CD4-positive, alpha-beta T cell treated with Interleukin-1 beta for 1 hour (primary cell): ENCODE results near the gene RTN3.
"Not testable (repeated sequence)": the region's sequence is repeated elsewhere in the genome, so short reads cannot be mapped to it uniquely, and the experiment has no call there.

ENCODE experiments used
- DNase-seq, 2 donors: peaks; one replicate each; pipeline ENCODE4 v3.0.0-alpha.2; 2020 to 2022

Gene RTN3

DNA sequence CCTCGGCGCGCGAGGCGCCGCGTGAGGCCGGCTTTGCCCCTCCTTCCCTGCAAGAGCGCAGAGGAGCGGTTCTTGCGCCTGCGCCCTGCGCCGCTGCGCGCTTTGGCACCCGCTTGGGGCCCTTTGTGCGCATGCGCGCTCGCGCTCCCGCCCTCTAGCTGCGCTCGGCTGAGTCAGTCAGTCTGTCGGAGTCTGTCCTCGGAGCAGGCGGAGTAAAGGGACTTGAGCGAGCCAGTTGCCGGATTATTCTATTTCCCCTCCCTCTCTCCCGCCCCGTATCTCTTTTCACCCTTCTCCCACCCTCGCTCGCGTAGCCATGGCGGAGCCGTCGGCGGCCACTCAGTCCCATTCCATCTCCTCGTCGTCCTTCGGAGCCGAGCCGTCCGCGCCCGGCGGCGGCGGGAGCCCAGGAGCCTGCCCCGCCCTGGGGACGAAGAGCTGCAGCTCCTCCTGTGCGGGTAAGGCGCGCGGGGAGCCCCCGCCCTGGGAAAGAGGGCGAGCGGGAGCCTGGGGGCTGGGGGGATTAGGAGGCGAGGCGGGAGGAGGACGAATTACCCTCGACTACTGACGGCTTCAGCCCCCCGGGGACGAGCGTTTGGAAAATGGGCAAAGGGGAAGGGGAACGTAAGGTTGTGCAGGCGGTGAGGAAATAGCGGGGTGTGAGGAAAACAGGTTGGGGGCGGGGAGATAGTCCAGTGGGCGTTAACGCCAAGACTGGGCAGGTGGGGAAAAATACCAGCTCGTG lies at the start of gene RTN3:
Gene RTN3 (plus strand): TSS at position 180 of the 745 bp plus-strand sequence. CDS start 137 bp downstream, at position 317.
- DNase-seq: peak; percentile 99

- DNase-seq: peak; percentile 69 to 76
Observed at GRCh38 chr11:63635762-63636465, 45.4 kb upstream of the RTN3 start.

DNA sequence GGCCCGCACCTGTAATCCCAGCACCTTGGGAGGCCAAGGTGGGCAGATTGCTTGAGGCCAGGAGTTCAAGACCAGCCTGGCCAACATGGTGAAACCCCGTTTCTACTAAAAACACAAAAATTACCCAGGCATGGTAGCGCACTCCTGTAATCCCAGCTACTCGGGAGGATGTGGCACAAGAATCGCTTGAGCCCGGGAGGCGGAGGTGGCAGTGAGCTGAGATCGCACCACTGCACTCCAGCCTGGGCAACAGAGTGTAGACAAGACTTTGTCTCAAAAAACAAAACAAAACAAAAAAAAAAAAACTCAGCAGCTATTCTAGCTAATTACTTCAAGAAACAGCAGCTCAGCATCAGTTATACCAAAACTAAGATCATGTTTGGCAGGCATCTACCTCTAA lies 42.9 kb upstream of the RTN3 start:
- DNase-seq: not testable (repeated sequence)

DNA sequence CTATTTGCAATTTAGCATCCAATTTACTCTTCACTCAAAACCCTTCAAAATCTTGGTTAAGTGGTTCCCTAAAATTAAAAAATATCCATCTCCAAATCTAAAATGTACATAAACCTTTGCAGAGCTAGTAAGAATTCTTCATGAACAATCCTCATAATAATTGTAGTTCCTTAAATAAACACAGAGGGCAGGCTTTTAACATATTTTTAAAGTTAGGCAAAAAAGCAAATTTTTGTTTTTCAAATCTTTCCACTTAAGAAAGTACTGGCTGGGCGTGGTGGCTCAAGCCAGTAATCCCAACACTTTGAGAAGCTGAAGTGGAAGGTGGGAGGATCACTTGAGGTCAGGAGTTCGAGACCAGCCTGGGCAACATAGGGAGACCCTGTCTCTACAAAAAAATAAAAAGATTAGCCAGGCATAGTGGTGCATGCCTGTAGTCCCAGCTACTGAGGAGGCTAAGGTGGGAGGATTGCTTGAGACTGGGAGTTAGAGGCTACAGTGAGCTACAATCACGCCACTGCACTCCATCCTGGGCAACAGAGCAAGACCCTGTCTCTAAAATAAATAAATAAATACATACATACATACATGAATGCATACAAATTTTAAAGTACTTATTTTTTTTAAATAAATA lies 42.0 kb upstream of the RTN3 start:
- DNase-seq: peak in 1 of 2 donors; percentile 23

DNA sequence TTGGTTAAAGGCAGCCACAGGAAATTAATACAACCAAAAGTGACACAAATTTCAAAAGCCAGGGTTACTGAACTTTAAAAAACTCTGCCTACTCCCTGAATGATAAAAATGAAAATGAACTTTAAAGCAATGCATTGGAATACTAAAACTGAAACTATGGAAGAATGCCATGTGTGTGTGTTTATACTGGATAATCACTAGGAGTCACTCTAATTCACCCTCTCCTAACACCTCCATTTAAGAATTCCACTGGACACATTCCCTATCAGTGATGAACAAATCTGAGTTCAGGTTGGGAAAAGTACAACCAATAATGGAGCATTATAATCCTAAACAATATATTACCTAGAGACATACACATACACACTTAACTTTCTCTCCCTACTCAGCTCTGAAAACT lies 39.6 kb upstream of the RTN3 start:
- no peak for DNase-seq

DNA sequence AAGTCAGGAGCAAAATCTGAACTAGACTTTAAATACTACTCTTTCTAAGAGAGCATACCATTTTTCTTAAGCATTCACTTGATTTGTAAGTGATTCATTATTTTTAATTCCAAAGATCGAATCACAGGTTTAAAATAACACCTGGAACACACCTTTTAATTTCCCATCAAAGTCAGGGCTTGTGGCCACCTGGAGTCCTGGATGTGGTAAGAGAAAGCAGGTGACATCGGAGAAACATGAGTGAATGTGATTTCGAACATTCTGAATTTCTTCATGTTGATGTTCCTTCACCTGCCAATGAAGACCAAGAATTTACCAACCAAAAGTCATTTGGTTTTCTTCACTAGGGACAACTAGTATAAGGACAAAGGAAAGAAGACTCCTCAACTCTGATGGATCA lies 38.1 kb upstream of the RTN3 start:
- DNase-seq: no peak

GRCh38 chr11:63652671-63653070 lies 28.6 kb upstream of the RTN3 start:
- DNase-seq: no peak

DNA sequence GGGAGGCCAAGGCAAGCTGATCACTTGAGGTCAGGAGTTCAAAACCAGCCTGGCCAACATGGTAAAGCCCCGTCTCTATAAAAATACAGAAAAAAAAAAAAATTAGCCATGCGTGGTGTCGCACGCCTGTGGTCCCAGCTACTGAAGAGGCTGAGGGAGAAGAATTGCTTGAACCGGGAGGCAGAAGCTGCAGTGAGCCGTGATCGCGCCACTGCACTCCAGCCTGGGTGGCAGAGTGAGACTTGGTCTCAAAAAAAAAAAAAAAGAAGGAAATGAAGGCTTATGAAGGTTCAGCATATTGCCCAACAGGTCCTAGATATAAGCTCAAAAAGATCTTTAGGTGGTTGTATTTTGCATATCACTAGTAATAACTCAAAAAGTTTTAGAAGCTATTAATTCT lies 20.3 kb upstream of the RTN3 start:
- no peak for DNase-seq

DNA sequence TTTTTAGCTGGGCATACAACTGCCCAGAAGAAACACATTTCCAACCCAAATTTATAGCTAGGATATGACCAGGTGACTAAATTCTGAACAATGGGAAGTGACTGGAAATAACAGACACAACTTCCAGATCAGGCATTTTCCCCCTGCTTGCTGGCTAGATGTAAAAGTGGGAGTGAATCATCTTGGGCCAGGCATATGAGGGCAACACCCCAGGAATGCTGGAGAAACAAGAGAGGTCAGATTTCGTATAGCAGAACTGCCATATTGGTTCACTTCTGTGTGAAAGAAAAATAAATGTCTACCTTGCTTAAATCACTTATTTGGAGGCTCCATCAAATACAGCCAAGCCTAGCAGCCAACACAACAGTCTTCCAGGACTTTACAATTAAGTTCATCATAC lies 17.5 kb upstream of the RTN3 start:
- DNase-seq: no peak

DNA sequence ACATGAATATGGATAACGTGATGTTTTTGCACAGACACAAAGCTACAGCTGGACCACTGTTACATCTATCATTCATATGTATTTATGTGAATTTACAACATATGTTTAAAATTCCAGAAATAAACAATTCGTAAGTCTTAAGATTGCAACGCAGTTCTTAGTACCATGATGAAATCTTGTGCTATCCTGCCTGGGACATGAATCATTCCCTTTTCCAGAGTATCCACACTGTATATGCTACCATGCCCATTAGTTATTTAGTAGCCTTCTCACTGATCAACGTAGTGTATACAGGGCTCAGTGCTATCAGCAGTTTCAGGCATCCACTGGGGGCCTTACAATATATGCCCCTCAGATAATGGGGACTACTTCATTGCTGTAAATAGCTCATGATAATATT lies 14.4 kb upstream of the RTN3 start:
- DNase-seq: no peak

DNA sequence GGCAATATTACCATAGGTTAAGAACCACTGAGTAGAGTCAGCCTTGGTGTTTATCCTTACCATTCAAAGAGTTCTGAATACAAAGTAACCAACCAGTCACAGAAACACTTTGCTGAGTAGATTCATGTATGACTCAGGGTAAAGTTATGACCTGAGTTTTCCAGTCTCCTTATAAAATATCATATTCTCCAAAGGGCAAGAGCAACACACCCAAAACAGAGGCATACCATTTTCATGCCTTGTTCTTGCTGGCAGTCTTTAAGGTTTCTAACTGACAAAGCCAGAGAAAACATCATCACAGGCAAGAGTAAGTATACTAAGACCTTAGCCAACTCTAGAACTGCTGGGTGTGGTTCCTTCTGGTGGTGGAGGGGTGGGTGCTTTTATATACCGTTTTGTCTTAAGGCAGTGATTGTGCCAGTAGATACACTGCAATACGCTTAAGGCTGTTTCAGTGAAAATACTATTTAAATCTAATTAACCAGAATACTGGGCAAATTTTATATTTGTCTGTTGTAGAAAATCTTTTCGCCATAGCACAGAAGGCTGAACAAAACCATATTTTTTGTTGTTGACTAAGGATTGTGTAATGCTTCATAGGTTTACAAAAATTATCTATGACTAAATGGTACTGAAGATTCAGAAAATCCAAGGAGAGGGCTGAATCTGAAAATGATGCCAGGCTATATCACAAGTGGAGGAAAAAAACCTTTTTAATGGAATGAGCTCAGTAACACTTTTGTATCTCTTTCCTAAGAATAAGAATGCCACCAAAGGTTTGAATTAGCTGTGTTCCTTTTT lies 13.1 kb upstream of the RTN3 start:
- DNase-seq: no peak

DNA sequence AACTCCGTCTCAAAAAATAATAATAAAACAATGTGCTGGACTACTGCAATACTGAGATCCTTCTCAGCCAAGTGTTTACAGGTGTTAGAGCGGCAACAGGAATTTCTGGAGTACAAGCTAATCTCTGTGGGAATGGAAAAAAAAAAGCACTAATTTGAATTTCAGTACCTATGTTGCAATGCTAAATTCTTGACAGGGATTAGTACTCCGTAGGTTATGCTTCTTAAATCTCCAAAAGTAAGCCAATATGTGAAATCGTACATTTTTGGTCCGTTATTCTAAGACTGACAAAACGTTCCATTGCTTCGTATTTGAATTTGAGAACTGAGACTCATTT lies 11.2 kb upstream of the RTN3 start:
- DNase-seq: no peak

GRCh38 chr11:63670433-63671321 lies 10.6 kb upstream of the RTN3 start:
- DNase-seq: peak; percentile 36 to 37

- peak; percentile 94 to 95 for DNase-seq
Observed at GRCh38 chr11:63671322-63672155, 9.8 kb upstream of the RTN3 start, which contains the start of gene ATL3. ATL3 (minus strand) TSS chr11:63671376; CDS start chr11:63671335, 41 bp downstream.

GRCh38 chr11:63672156-63672463 lies 9.2 kb upstream of the RTN3 start:
- no peak for DNase-seq

DNA sequence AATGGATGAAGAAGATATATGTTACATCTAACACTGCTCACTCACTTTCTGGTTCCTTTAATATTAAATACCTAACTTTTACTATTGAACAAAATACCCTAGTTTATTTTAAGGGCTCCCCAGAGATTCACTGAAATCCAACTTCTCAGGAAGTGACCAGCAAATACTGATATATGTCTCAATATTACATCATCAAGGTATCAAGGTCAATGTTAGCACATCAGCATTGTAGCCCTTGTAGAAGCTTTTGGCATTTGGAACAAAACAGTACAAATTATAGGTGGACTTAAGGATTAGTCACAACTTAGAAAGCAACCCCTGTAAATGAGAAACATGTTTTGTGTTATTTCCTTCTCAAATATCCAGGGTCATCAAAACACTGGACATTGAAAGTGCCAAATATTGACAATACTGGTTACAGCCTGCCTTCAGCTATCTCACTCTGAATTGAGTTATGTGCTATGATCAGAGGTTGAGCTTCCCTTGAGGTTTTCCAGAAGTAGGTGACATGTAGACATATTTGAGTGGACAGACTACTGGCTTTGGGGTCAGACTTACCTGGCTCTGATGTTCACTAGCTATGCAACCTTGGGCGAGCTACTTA lies 8.3 kb upstream of the RTN3 start:
- DNase-seq: no peak

DNA sequence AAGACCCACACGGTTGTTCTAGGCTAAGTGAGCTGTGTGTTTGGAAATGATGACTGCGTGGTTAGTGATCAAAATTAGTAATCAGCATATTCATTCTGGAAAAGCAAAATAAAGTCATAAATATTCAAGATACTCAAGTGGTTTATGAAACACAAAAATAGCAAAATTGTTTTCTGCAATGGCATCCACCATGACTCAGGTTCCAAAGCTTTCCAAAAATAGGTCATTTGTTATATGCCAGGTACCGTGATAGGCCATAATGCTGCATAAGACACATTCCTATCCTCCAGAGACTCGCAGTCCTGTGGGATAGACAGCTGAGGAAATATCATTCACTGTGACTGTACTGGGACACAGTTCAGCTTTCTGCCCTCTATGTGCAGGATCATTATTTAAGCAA lies 7.7 kb upstream of the RTN3 start:
- DNase-seq: no peak

DNA sequence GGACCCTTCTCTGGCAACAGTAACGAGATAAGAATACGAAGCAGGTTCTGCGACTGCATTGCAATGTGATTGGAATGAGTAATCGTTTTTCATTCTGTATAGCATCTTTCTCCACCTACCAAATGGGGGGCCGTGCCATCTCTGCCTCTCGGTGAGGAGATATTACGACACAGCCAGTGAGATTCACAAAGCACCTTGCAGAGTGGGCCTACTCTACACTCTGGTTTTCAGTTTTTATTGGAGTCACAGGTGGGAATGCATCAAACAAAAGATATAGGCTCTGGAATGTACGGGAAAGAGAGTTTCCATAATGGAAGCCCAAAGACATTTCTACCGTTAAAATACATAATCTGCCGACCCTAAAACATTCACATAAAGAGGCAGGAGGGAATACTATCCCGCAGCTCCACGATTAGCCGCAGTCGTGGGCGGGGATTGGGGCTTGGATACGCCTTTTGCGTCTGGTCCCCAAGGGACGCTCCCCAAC lies 423 bp upstream of the RTN3 start:
- DNase-seq: peak in 1 of 2 donors; percentile 7

DNA sequence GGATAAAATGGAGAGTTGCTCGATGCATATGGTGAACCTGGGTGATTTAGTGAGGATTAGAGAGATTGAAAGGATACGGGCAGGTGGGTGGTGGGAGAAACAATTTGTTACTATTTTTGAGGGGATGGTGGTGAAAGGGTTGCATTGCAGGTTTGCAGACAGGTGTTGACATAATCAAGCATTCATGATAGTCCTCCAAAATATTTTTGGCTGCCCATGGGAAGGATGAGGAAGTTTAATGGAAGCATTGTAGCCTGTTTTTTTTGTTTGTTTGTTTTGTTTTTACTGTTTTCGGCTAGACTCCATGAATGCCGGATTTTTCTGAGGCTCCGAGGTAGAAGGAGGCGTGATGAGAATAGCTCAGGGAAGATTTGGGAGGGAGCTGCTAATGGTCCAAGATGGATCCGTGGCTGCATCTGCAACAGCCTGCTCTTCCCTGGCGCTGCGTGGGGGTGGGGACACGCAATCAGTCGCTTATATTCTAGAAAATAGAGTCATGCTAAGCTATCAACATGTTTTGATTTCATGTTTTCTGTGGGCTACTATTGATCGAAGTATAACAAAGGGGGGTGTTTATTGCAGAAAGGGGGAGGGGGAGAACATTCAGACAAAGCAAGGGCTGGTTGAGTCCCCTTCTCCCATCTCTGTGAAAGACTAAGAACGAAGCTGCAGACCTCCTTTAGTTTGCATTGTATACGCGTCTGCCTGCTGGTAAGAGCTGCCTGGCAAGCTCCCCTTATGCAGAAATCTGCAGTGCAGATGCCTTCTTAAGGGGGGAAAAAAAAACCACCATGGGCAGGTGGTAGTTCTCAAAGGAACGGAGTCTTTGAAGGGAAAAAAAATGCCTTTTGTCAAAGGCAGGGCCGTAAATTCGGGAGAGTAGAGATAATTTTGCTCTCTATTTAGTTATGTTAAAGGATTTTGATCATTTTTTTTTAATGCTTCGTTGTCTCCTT lies 1.0 kb downstream of the RTN3 start:
- DNase-seq: no peak
